Measurements from ENCODE around the gene NAA16. TPM values are rescaled to one million over a fixed set of nuclear protein-coding genes. Genes with fewer than 3 reads are reported as not detected.
A peak's percentile ranks its signal among the peaks of the same experiment; 100 is the strongest.
"Not testable (repeated sequence)": the region's sequence is repeated elsewhere in the genome, so short reads cannot be mapped to it uniquely, and the experiment has no call there.

NAA16 gene
- polyA plus RNA-seq, 12 donors = 14.8 to 39.6 (median 24.6) TPM; not detected in 1

- DNase-seq = peak; percentile 51
These were observed 42.1 kb downstream of the NAA16 start for GRCh38 chr13:41352935-41353840.

GRCh38 chr13:41354416-41354815 lies 43.3 kb downstream of the NAA16 start:
- DNase-seq = no peak

- DNase-seq = not testable (repeated sequence)
These were observed 45.2 kb downstream of the NAA16 start for GRCh38 chr13:41356385-41356648.

- DNase-seq = no peak
These were observed 45.7 kb downstream of the NAA16 start for GRCh38 chr13:41356786-41357185.

- DNase-seq = no peak
These were observed 50.4 kb downstream of the NAA16 start for GRCh38 chr13:41361491-41361890.

- DNase-seq = no peak
These were observed 53.0 kb downstream of the NAA16 start for GRCh38 chr13:41364043-41364442.

- DNase-seq = no peak
These were observed 54.6 kb downstream of the NAA16 start for GRCh38 chr13:41365631-41366030.

GRCh38 chr13:41370736-41371135 lies 59.7 kb downstream of the NAA16 start:
- DNase-seq = no peak

GRCh38 chr13:41377446-41377845 lies 66.4 kb downstream of the NAA16 start:
- DNase-seq = no peak

GRCh38 chr13:41382431-41382830 lies 71.4 kb downstream of the NAA16 start:
- no peak for DNase-seq

- DNase-seq = no peak
These were observed 72.3 kb downstream of the NAA16 start for GRCh38 chr13:41383386-41383785.

- DNase-seq = no peak
These were observed 73.9 kb downstream of the NAA16 start for GRCh38 chr13:41384749-41385503.

GRCh38 chr13:41386211-41386610 lies 75.1 kb downstream of the NAA16 start:
- no peak for DNase-seq

GRCh38 chr13:41387576-41387975 lies 76.5 kb downstream of the NAA16 start:
- no peak for DNase-seq

GRCh38 chr13:41388143-41388881 lies 77.2 kb downstream of the NAA16 start:
- no peak for DNase-seq

GRCh38 chr13:41389580-41389979 lies 78.5 kb downstream of the NAA16 start:
- DNase-seq = no peak

- no peak for DNase-seq
These were observed 83.1 kb downstream of the NAA16 start for GRCh38 chr13:41394166-41394565.

- DNase-seq = no peak
These were observed 87.6 kb downstream of the NAA16 start for GRCh38 chr13:41398494-41399170.

GRCh38 chr13:41401366-41401765 lies 90.3 kb downstream of the NAA16 start:
- DNase-seq = no peak

GRCh38 chr13:41402691-41403511 lies 91.8 kb downstream of the NAA16 start:
- DNase-seq = no peak

- no peak for DNase-seq
These were observed 92.9 kb downstream of the NAA16 start for GRCh38 chr13:41403983-41404382.
